Transverse colon (tissue), 4 donors: Measurements from ENCODE around the gene ATRN.

ENCODE experiments used
- CTCF ChIP-seq, 5 experiments: fragments of 200-600 bp in 3 of 5; fragments of 450-650 bp in 2 of 5; sonication (generic) in 3 of 5; IDR thresholded peaks; 1 replicate in 2 of 5; 2 replicates in 3 of 5; pipeline ENCODE4 v1.5.1; 2016 to 2017; ENCODE audit warnings: antibody characterized with exemption in 5 of 5, inconsistent platforms in 3 of 5, mild to moderate bottlenecking in 2 of 5, moderate library complexity in 1 of 5
- EP300 ChIP-seq: sonication (generic); formaldehyde crosslinking; IDR thresholded peaks from one replicate; pipeline ENCODE4 v1.6.1; 2017; ENCODE audit warnings: antibody characterized with exemption, low read depth
- POLR2A ChIP-seq: fragments of 450-650 bp; IDR thresholded peaks from one replicate; pipeline ENCODE4 v1.6.1; 2016; ENCODE audit warnings: antibody characterized with exemption, mild to moderate bottlenecking, moderate library complexity
- POLR2AphosphoS5 ChIP-seq, 3 donors: sonication (generic); formaldehyde crosslinking; IDR thresholded peaks; one replicate each; pipeline ENCODE4 v1.6.1; 2016; ENCODE audit warnings: antibody characterized with exemption in 3 of 3

GRCh38 chr20:3470627-3471396 is at the start of gene ATRN:
- TF ChIP-seq POLR2A = peak; percentile 50
- peak in 1 of 5 experiments; percentile 18 for TF ChIP-seq CTCF (IDR thresholded peaks at IDR 0.05)
- peak; percentile 47 to 81 (median 77) for TF ChIP-seq POLR2AphosphoS5 (IDR thresholded peaks at IDR 0.05)
- no peak for TF ChIP-seq EP300
